ENCODE results near the gene MMP17.
"Not testable (repeated sequence)": the region's sequence is repeated elsewhere in the genome, so short reads cannot be mapped to it uniquely, and the experiment has no call there.

Gene MMP17

GRCh38 chr12:131864469-131864868 lies 36.3 kb downstream of the MMP17 start:
- no peak for DNase-seq (ENCODE audit: low read depth, low spot score)
- no peaks in the 10 kb centered on the region for H3K27me3 ChIP-seq (ENCODE audit: control insufficient read depth, insufficient read depth, low read length)
- no peaks in the 10 kb centered on the region for H3K9me3 ChIP-seq (ENCODE audit: control insufficient read depth, insufficient read depth, low read length)
- no peaks in the 10 kb centered on the region; the same call in 1 of the 2 replicates for H3K36me3 ChIP-seq (ENCODE audit: control insufficient read depth, insufficient read depth, low read length)
- peaks cover 6% of the 10 kb centered on the region for H3K4me1 ChIP-seq (ENCODE audit: control insufficient read depth, insufficient read depth, low read length)
- no CpG with 5 or more reads among the region's 8 CpGs for whole genome bisulfite sequencing (ENCODE audit: insufficient coverage, insufficient read length)
- no peak overlapping the region for H3K4me3 ChIP-seq (ENCODE audit: low read length)
- H3K27ac ChIP-seq (ENCODE audit: low read length) = no peak overlapping the region

GRCh38 chr12:131865180-131865875 lies 37.1 kb downstream of the MMP17 start:
- Histone ChIP-seq H3K4me3 (ENCODE audit: low read length) (no peak overlapping the region), H3K27ac (ENCODE audit: low read length) (no peak overlapping the region), H3K27me3 (ENCODE audit: control insufficient read depth, insufficient read depth, low read length) (no peaks in the 10 kb centered on the region), H3K4me1 (ENCODE audit: control insufficient read depth, insufficient read depth, low read length) (peaks cover 6% of the 10 kb centered on the region), H3K9me3 (ENCODE audit: control insufficient read depth, insufficient read depth, low read length) (no peaks in the 10 kb centered on the region), H3K36me3 (ENCODE audit: control insufficient read depth, insufficient read depth, low read length) (no peaks in the 10 kb centered on the region; the same call in 1 of the 2 replicates)
- no CpG with 5 or more reads among the region's 20 CpGs for WGBS (ENCODE audit: insufficient coverage, insufficient read length)
- no peak for DNase-seq (ENCODE audit: low read depth, low spot score)

- Histone ChIP-seq H3K27me3 (ENCODE audit: control insufficient read depth, insufficient read depth, low read length) (no peaks in the 10 kb centered on the region), H3K4me1 (ENCODE audit: control insufficient read depth, insufficient read depth, low read length) (peaks cover 2% of the 10 kb centered on the region), H3K4me3 (ENCODE audit: low read length) (no peak overlapping the region), H3K9me3 (ENCODE audit: control insufficient read depth, insufficient read depth, low read length) (no peaks in the 10 kb centered on the region), H3K36me3 (ENCODE audit: control insufficient read depth, insufficient read depth, low read length) (no peaks in the 10 kb centered on the region; the same call in 1 of the 2 replicates), H3K27ac (ENCODE audit: low read length) (no peak overlapping the region)
- DNase-seq (ENCODE audit: low read depth, low spot score) = no peak
- no CpG with 5 or more reads among the region's 10 CpGs for WGBS (ENCODE audit: insufficient coverage, insufficient read length)
These were observed 39.3 kb downstream of the MMP17 start for GRCh38 chr12:131867471-131867870.

GRCh38 chr12:131867891-131868675 lies 39.9 kb downstream of the MMP17 start:
- no peaks in the 10 kb centered on the region for H3K9me3 ChIP-seq (ENCODE audit: control insufficient read depth, insufficient read depth, low read length)
- H3K36me3 ChIP-seq (ENCODE audit: control insufficient read depth, insufficient read depth, low read length) = no peaks in the 10 kb centered on the region; the same call in 1 of the 2 replicates
- no peaks in the 10 kb centered on the region for H3K27me3 ChIP-seq (ENCODE audit: control insufficient read depth, insufficient read depth, low read length)
- WGBS (ENCODE audit: insufficient coverage, insufficient read length) = no CpG with 5 or more reads among the region's 28 CpGs
- H3K4me3 ChIP-seq (ENCODE audit: low read length) = no peak overlapping the region; the same call in 1 of the 2 replicates
- H3K27ac ChIP-seq (ENCODE audit: low read length) = no peak overlapping the region
- H3K4me1 ChIP-seq (ENCODE audit: control insufficient read depth, insufficient read depth, low read length) = no peaks in the 10 kb centered on the region; the same call in 1 of the 2 replicates
- no peak for DNase-seq (ENCODE audit: low read depth, low spot score)

- Histone ChIP-seq H3K27me3 (ENCODE audit: control insufficient read depth, insufficient read depth, low read length) (no peaks in the 10 kb centered on the region), H3K36me3 (ENCODE audit: control insufficient read depth, insufficient read depth, low read length) (no peaks in the 10 kb centered on the region; the same call in 1 of the 2 replicates), H3K4me3 (ENCODE audit: low read length) (no peak overlapping the region), H3K9me3 (ENCODE audit: control insufficient read depth, insufficient read depth, low read length) (no peaks in the 10 kb centered on the region), H3K4me1 (ENCODE audit: control insufficient read depth, insufficient read depth, low read length) (no peaks in the 10 kb centered on the region), H3K27ac (ENCODE audit: low read length) (no peak overlapping the region)
- DNase-seq (ENCODE audit: low read depth, low spot score) = no peak
- WGBS (ENCODE audit: insufficient coverage, insufficient read length) = no CpG with 5 or more reads among the region's 16 CpGs
These were observed 41.8 kb downstream of the MMP17 start for GRCh38 chr12:131869871-131870418.

GRCh38 chr12:131871677-131872076 lies 43.5 kb downstream of the MMP17 start:
- DNase-seq (ENCODE audit: low read depth, low spot score) = no peak

GRCh38 chr12:131872154-131873051 lies 44.2 kb downstream of the MMP17 start:
- Histone ChIP-seq H3K36me3 (ENCODE audit: control insufficient read depth, insufficient read depth, low read length) (no peaks in the 10 kb centered on the region; the same call in 1 of the 2 replicates), H3K4me1 (ENCODE audit: control insufficient read depth, insufficient read depth, low read length) (no peaks in the 10 kb centered on the region), H3K4me3 (ENCODE audit: low read length) (no peak overlapping the region), H3K27me3 (ENCODE audit: control insufficient read depth, insufficient read depth, low read length) (no peaks in the 10 kb centered on the region), H3K27ac (ENCODE audit: low read length) (no peak overlapping the region), H3K9me3 (ENCODE audit: control insufficient read depth, insufficient read depth, low read length) (no peaks in the 10 kb centered on the region)
- no peak for DNase-seq (ENCODE audit: low read depth, low spot score)
- WGBS (ENCODE audit: insufficient coverage, insufficient read length) = no CpG with 5 or more reads among the region's 21 CpGs

More at GRCh38 chr12:131871677-131872076, 43.5 kb downstream of the MMP17 start:
- H3K36me3 ChIP-seq (ENCODE audit: control insufficient read depth, insufficient read depth, low read length) = no peaks in the 10 kb centered on the region; the same call in 1 of the 2 replicates
- no peaks in the 10 kb centered on the region for H3K4me1 ChIP-seq (ENCODE audit: control insufficient read depth, insufficient read depth, low read length)
- no peaks in the 10 kb centered on the region for H3K27me3 ChIP-seq (ENCODE audit: control insufficient read depth, insufficient read depth, low read length)
- no peak overlapping the region for H3K27ac ChIP-seq (ENCODE audit: low read length)
- no peak overlapping the region for H3K4me3 ChIP-seq (ENCODE audit: low read length)
- H3K9me3 ChIP-seq (ENCODE audit: control insufficient read depth, insufficient read depth, low read length) = no peaks in the 10 kb centered on the region
- WGBS (ENCODE audit: insufficient coverage, insufficient read length) = no CpG with 5 or more reads among the region's 6 CpGs

- Histone ChIP-seq H3K4me1 (ENCODE audit: control insufficient read depth, insufficient read depth, low read length) (no peaks in the 10 kb centered on the region), H3K36me3 (ENCODE audit: control insufficient read depth, insufficient read depth, low read length) (no peaks in the 10 kb centered on the region; the same call in 1 of the 2 replicates), H3K4me3 (ENCODE audit: low read length) (no peak overlapping the region), H3K27me3 (ENCODE audit: control insufficient read depth, insufficient read depth, low read length) (no peaks in the 10 kb centered on the region), H3K9me3 (ENCODE audit: control insufficient read depth, insufficient read depth, low read length) (no peaks in the 10 kb centered on the region), H3K27ac (ENCODE audit: low read length) (no peak overlapping the region)
- no peak for DNase-seq (ENCODE audit: low read depth, low spot score)
- WGBS (ENCODE audit: insufficient coverage, insufficient read length) = no CpG with 5 or more reads among the region's 21 CpGs
These were observed 45.1 kb downstream of the MMP17 start for GRCh38 chr12:131873293-131873692.

- H3K4me3 ChIP-seq (ENCODE audit: low read length); H3K27me3 ChIP-seq (ENCODE audit: control insufficient read depth, insufficient read depth, low read length); H3K36me3 ChIP-seq (ENCODE audit: control insufficient read depth, insufficient read depth, low read length); H3K9me3 ChIP-seq (ENCODE audit: control insufficient read depth, insufficient read depth, low read length); H3K27ac ChIP-seq (ENCODE audit: low read length); H3K4me1 ChIP-seq (ENCODE audit: control insufficient read depth, insufficient read depth, low read length); DNase-seq (ENCODE audit: low read depth, low spot score): not testable (repeated sequence)
- no CpG with 5 or more reads among the region's 6 CpGs for WGBS (ENCODE audit: insufficient coverage, insufficient read length)
These were observed 46.8 kb downstream of the MMP17 start for GRCh38 chr12:131874972-131875371.

GRCh38 chr12:131877216-131877615 lies 49.0 kb downstream of the MMP17 start:
- H3K27me3 ChIP-seq (ENCODE audit: control insufficient read depth, insufficient read depth, low read length); H3K27ac ChIP-seq (ENCODE audit: low read length); H3K9me3 ChIP-seq (ENCODE audit: control insufficient read depth, insufficient read depth, low read length); H3K4me1 ChIP-seq (ENCODE audit: control insufficient read depth, insufficient read depth, low read length); H3K4me3 ChIP-seq (ENCODE audit: low read length); DNase-seq (ENCODE audit: low read depth, low spot score); H3K36me3 ChIP-seq (ENCODE audit: control insufficient read depth, insufficient read depth, low read length): not testable (repeated sequence)
- no CpG with 5 or more reads among the region's 10 CpGs for WGBS (ENCODE audit: insufficient coverage, insufficient read length)
